ENCODE data around the gene SKI. TPM values are rescaled to one million over a fixed set of nuclear protein-coding genes. Genes with fewer than 3 reads are reported as not detected.

SKI gene
- total RNA-seq, 3 donors from 2014 or later: 22.1 to 33.8 (median 26.7) TPM

GRCh38 chr1:2358651-2359640 is 130.8 kb downstream of the SKI start:
- TF ChIP-seq CTCF (IDR thresholded peaks at IDR 0.05) (no peak), POLR2A (IDR thresholded peaks at IDR 0.05) (no peak), POLR2AphosphoS5 (IDR thresholded peaks at IDR 0.05) (no peak)
- peaks cover 0 to 2% of the 10 kb centered on the region in 2 donors for H3K9me3 ChIP-seq
- no peak for DNase-seq (ENCODE audit: low spot score in 2 of 2)
- H3K27me3 ChIP-seq: no peaks in the 10 kb centered on the region
- H3K36me3 ChIP-seq: no peaks in the 10 kb centered on the region
- no peaks in the 10 kb centered on the region for H3K4me1 ChIP-seq
- intact Hi-C loops (cut with DNase I; ENCODE audit: low total_unique reads): no loop called here
- H3K4me3 ChIP-seq: no peak overlapping the region
- H3K27ac ChIP-seq: no peak overlapping the region

Other genes starting within 250 kb of the SKI start
- gene CFAP74, start 224.5 kb upstream of the SKI start, total RNA-seq: under 1 TPM in 2 of 3 donors, not detected in 1; 0.29 to 0.98 TPM
- not detected for gene GABRD, start 209.0 kb upstream of the SKI start, total RNA-seq
- 10 to 100 TPM in 2 of 3 donors, under 1 TPM in 1; 0.64 to 17.9 (median 12.5) TPM for gene PRKCZ, start 177.9 kb upstream of the SKI start, total RNA-seq
- 10 to 100 TPM; 28.6 to 33.1 (median 29.9) TPM for gene FAAP20, start 33.5 kb upstream of the SKI start, total RNA-seq
- 10 to 100 TPM in 2 of 3 donors, 1 to 10 TPM in 1; 4.0 to 18.1 (median 17.7) TPM for gene MORN1, start 163.2 kb downstream of the SKI start, total RNA-seq
- 10 to 100 TPM; 58.3 to 75.1 (median 70.4) TPM for gene RER1, start 163.5 kb downstream of the SKI start, total RNA-seq
- 10 to 100 TPM; 23.3 to 37.4 (median 24.1) TPM for gene PEX10, start 184.2 kb downstream of the SKI start, total RNA-seq
- 10 to 100 TPM in 2 of 3 donors, under 1 TPM in 1; 0.16 to 12.0 (median 10.2) TPM for gene PLCH2, start 248.0 kb downstream of the SKI start, total RNA-seq

All from breast epithelium (tissue), 4 donors.